Natural killer cell (primary cell): Measurements from ENCODE around the gene JDP2. TPM values are rescaled to one million over a fixed set of nuclear protein-coding genes. Genes with fewer than 3 reads are reported as not detected.

Experiments used
- ATAC-seq, 3 donors: fragments of 150-1000 bp in 2 of 3; fragments of 200-7000 bp in 1 of 3; cut with Tn5 transposase; 1 replicate in 1 of 3; 2 replicates in 2 of 3; pipeline ENCODE4 v1.10.0; 2021; ENCODE audit warnings: mild to moderate bottlenecking in 2 of 3, moderate library complexity in 2 of 3
- DNase-seq, 2 donors: peaks; one replicate each; pipeline versions ENCODE4 v3.0.0 to v3.0.0-alpha.2; 2013 to 2021; ENCODE audit warnings: mixed read lengths in 1 of 2
- H3K27ac ChIP-seq: one replicate; pipeline ENCODE4 v1.5.1; 2013; ENCODE audit warnings: mild to moderate bottlenecking, low read length
- H3K27me3 ChIP-seq: one replicate; pipeline ENCODE4 v1.6.1; 2013; ENCODE audit warnings: low read length; ENCODE audit not compliant: control insufficient read depth, insufficient read depth
- H3K36me3 ChIP-seq: one replicate; pipeline ENCODE4 v1.6.1; 2013; ENCODE audit warnings: low read length; ENCODE audit not compliant: control insufficient read depth, insufficient read depth
- H3K4me1 ChIP-seq: one replicate; pipeline ENCODE4 v1.6.1; 2013; ENCODE audit warnings: low read length; ENCODE audit not compliant: control insufficient read depth, insufficient read depth
- H3K4me3 ChIP-seq: one replicate; pipeline ENCODE4 v1.5.1; 2013; ENCODE audit warnings: low read length
- H3K9me3 ChIP-seq: one replicate; pipeline ENCODE4 v1.6.1; 2013; ENCODE audit warnings: low read length; ENCODE audit not compliant: control insufficient read depth, insufficient read depth
- H3K27ac Mint-ChIP-seq, 2 donors: one replicate each; pipeline ENCODE4 v1.8.0; 2022; ENCODE audit warnings: mild to moderate bottlenecking in 2 of 2, mixed read lengths in 2 of 2, moderate library complexity in 1 of 2
- H3K27me3 Mint-ChIP-seq, 2 donors: one replicate each; pipeline ENCODE4 v1.8.0; 2022; ENCODE audit warnings: low read depth in 2 of 2, mixed read lengths in 2 of 2
- H3K36me3 Mint-ChIP-seq: one replicate; pipeline ENCODE4 v1.8.0; 2022; ENCODE audit warnings: mixed read lengths
- H3K4me1 Mint-ChIP-seq, 2 donors: one replicate each; pipeline ENCODE4 v1.8.0; 2022; ENCODE audit warnings: mixed read lengths in 2 of 2
- H3K4me3 Mint-ChIP-seq: one replicate; pipeline ENCODE4 v1.8.0; 2022; ENCODE audit warnings: mild to moderate bottlenecking, moderate library complexity, mixed read lengths
- H3K9me3 Mint-ChIP-seq, 2 donors: one replicate each; pipeline ENCODE4 v1.8.0; 2022; ENCODE audit warnings: mixed read lengths in 2 of 2
- CTCF ChIP-seq: fragments of 200-600 bp; IDR thresholded peaks from one replicate; pipeline ENCODE4 v1.8.0; 2022; ENCODE audit warnings: antibody characterized with exemption
- WGBS: methylation state at CpG from one replicate; pipeline ENCODE4 v1.1.7; 2013; ENCODE audit warnings: missing lambda C conversion rate; ENCODE audit not compliant: insufficient coverage; 5-methylcytosine and 5-hydroxymethylcytosine counted together
- intact Hi-C: fragments of 100-400 bp; cut with micrococcal nuclease; formaldehyde crosslinking; loops from one replicate; pipeline ENCODE4 v1.14.2; 2022
- total RNA-seq, 4 donors: library from RNA; stranded (reverse); fragments of 120-200 nt in 1 of 4; gene quantifications; one replicate each; pipeline versions ENCODE4 v1.2.3 to v1.2.4, GENCODE V29; 2013 to 2022

Gene JDP2
- total RNA-seq, 3 donors from 2014 or later (not counting 1 experiment from before 2014, with no cell fraction given), result 1.9 to 10.5 (median 3.2) TPM

GRCh38 chr14:75456069-75456996 lies 28.5 kb downstream of the JDP2 start:
- Mint-ChIP-seq H3K27ac (no peak overlapping the region), H3K27me3 (peaks cover 0 to 2% of the 10 kb centered on the region in 2 donors), H3K4me3 (no peak overlapping the region), H3K4me1 (peaks cover 9 to 16% of the 10 kb centered on the region in 2 donors), H3K36me3 (no peaks in the 10 kb centered on the region), H3K9me3 (no peaks in the 10 kb centered on the region)
- Histone ChIP-seq H3K36me3 (no peaks in the 10 kb centered on the region), H3K27ac (no peak overlapping the region), H3K4me1 (peaks cover 17% of the 10 kb centered on the region), H3K4me3 (no peak overlapping the region), H3K27me3 (no peaks in the 10 kb centered on the region), H3K9me3 (no peaks in the 10 kb centered on the region)
- ATAC-seq, result no peak
- DNase-seq, result no peak
- intact Hi-C loops, result no loop called here
- WGBS, result 86% methylated on average over 16 of the region's 16 CpGs
- no peak for TF ChIP-seq CTCF

GRCh38 chr14:75456997-75457335 lies 29.1 kb downstream of the JDP2 start:
- WGBS, result 93% methylated on average over 5 of the region's 5 CpGs
- Mint-ChIP-seq H3K36me3 (no peaks in the 10 kb centered on the region), H3K27me3 (peaks cover 0 to 2% of the 10 kb centered on the region in 2 donors), H3K4me1 (peaks cover 9 to 15% of the 10 kb centered on the region in 2 donors), H3K4me3 (no peak overlapping the region), H3K27ac (no peak overlapping the region), H3K9me3 (no peaks in the 10 kb centered on the region)
- H3K36me3 ChIP-seq, result no peaks in the 10 kb centered on the region
- no peak overlapping the region for H3K27ac ChIP-seq
- no peak for TF ChIP-seq CTCF
- H3K27me3 ChIP-seq, result no peaks in the 10 kb centered on the region
- H3K4me3 ChIP-seq, result no peak overlapping the region
- intact Hi-C loops, result no loop called here
- no peaks in the 10 kb centered on the region for H3K9me3 ChIP-seq
- DNase-seq (no peak), ATAC-seq (no peak)
- H3K4me1 ChIP-seq, result peaks cover 17% of the 10 kb centered on the region

GRCh38 chr14:75457648-75458165 lies 29.9 kb downstream of the JDP2 start:
- no peaks in the 10 kb centered on the region for H3K9me3 ChIP-seq
- no peak overlapping the region for H3K4me3 ChIP-seq
- Mint-ChIP-seq H3K36me3 (no peaks in the 10 kb centered on the region), H3K27ac (no peak overlapping the region), H3K27me3 (peaks cover 0 to 2% of the 10 kb centered on the region in 2 donors), H3K9me3 (no peaks in the 10 kb centered on the region), H3K4me1 (peaks cover 9 to 15% of the 10 kb centered on the region in 2 donors), H3K4me3 (no peak overlapping the region)
- H3K4me1 ChIP-seq, result peaks cover 17% of the 10 kb centered on the region
- H3K27me3 ChIP-seq, result no peaks in the 10 kb centered on the region
- no peaks in the 10 kb centered on the region for H3K36me3 ChIP-seq
- no peak for ATAC-seq
- DNase-seq, result no peak
- 90% methylated on average over 9 of the region's 10 CpGs for WGBS
- intact Hi-C loops, result no loop called here
- TF ChIP-seq CTCF, result no peak
- no peak overlapping the region for H3K27ac ChIP-seq
